T follicular helper cell (primary cell): Measurements from ENCODE around the gene ATOX1.
"Not testable (repeated sequence)": the region's sequence is repeated elsewhere in the genome, so short reads cannot be mapped to it uniquely, and the experiment has no call there.

Source experiments
- DNase-seq: peaks from one replicate; pipeline ENCODE4 v3.0.0-alpha.2; 2020; ENCODE audit warnings: low read depth

Gene ATOX1

GRCh38 chr5:151733358-151734063 is 24.9 kb downstream of the ATOX1 start:
- DNase-seq, result no peak

- DNase-seq, result no peak
Measured at GRCh38 chr5:151730381-151730780, 28.1 kb downstream of the ATOX1 start.

- DNase-seq, result not testable (repeated sequence)
Measured at GRCh38 chr5:151729597-151729996, 28.8 kb downstream of the ATOX1 start.

GRCh38 chr5:151724360-151724759 is 34.1 kb downstream of the ATOX1 start:
- DNase-seq, result no peak

GRCh38 chr5:151722546-151722945 is 35.9 kb downstream of the ATOX1 start:
- no peak for DNase-seq

GRCh38 chr5:151721812-151722391 is 36.5 kb downstream of the ATOX1 start:
- no peak for DNase-seq

GRCh38 chr5:151721087-151721646 is 37.3 kb downstream of the ATOX1 start:
- no peak for DNase-seq

GRCh38 chr5:151720215-151720614 is 38.2 kb downstream of the ATOX1 start:
- no peak for DNase-seq

GRCh38 chr5:151719228-151720000 is 39.0 kb downstream of the ATOX1 start:
- no peak for DNase-seq

- DNase-seq, result no peak
Measured at GRCh38 chr5:151718646-151719045, 39.8 kb downstream of the ATOX1 start.

- DNase-seq, result no peak
Measured at GRCh38 chr5:151718153-151718552, 40.3 kb downstream of the ATOX1 start.

GRCh38 chr5:151717416-151717815 is 41.0 kb downstream of the ATOX1 start:
- no peak for DNase-seq

GRCh38 chr5:151709109-151709735 is 49.2 kb downstream of the ATOX1 start:
- DNase-seq, result no peak

GRCh38 chr5:151708126-151708525 is 50.3 kb downstream of the ATOX1 start:
- DNase-seq, result no peak

- no peak for DNase-seq
Measured at GRCh38 chr5:151707567-151707966, 50.9 kb downstream of the ATOX1 start.

GRCh38 chr5:151706906-151707305 is 51.5 kb downstream of the ATOX1 start:
- DNase-seq, result no peak

GRCh38 chr5:151703780-151704179 is 54.7 kb downstream of the ATOX1 start:
- no peak for DNase-seq

- DNase-seq, result no peak
Measured at GRCh38 chr5:151703227-151703626, 55.2 kb downstream of the ATOX1 start.

- DNase-seq, result no peak
Measured at GRCh38 chr5:151700820-151701219, 57.6 kb downstream of the ATOX1 start.

GRCh38 chr5:151700296-151700695 is 58.1 kb downstream of the ATOX1 start:
- no peak for DNase-seq

- DNase-seq, result no peak
Measured at GRCh38 chr5:151699071-151699901, 59.1 kb downstream of the ATOX1 start.
